ENCODE measurements around the gene ARL14EP.

ARL14EP gene

GRCh38 chr11:30326906-30327305 is 4.0 kb downstream of the ARL14EP start:
- Histone ChIP-seq H3K27me3 (replicated peaks; ENCODE audit: control insufficient read depth, insufficient read depth, low read length) (no peaks in the 10 kb centered on the region), H3K4me3 (replicated peaks; ENCODE audit: low read depth, low read length) (no peak overlapping the region), H3K36me3 (ENCODE audit: control insufficient read depth, insufficient read depth, low read length) (no peaks in the 10 kb centered on the region; the same call in 1 of the 2 replicates)
- TF ChIP-seq CTCF (IDR thresholded peaks at IDR 0.05; ENCODE audit: insufficient read depth, low read length, poor library complexity, severe bottlenecking): no peak
- no peak for DNase-seq (ENCODE audit: extremely low read depth, insufficient read length)

- H3K4me3 ChIP-seq (replicated peaks; ENCODE audit: low read depth, low read length): no peak overlapping the region
- DNase-seq (ENCODE audit: extremely low read depth, insufficient read length): no peak
- no peak for TF ChIP-seq CTCF (IDR thresholded peaks at IDR 0.05; ENCODE audit: insufficient read depth, low read length, poor library complexity, severe bottlenecking)
- H3K36me3 ChIP-seq (ENCODE audit: control insufficient read depth, insufficient read depth, low read length): no peaks in the 10 kb centered on the region; the same call in none of the 2 replicates
- H3K27me3 ChIP-seq (replicated peaks; ENCODE audit: control insufficient read depth, insufficient read depth, low read length): no peaks in the 10 kb centered on the region
Measured at GRCh38 chr11:30328681-30329080, 5.8 kb downstream of the ARL14EP start.

- Histone ChIP-seq H3K4me3 (replicated peaks; ENCODE audit: low read depth, low read length) (no peak overlapping the region), H3K36me3 (ENCODE audit: control insufficient read depth, insufficient read depth, low read length) (peaks cover 2% of the 10 kb centered on the region), H3K27me3 (replicated peaks; ENCODE audit: control insufficient read depth, insufficient read depth, low read length) (no peaks in the 10 kb centered on the region)
- no peak for DNase-seq (ENCODE audit: extremely low read depth, insufficient read length)
- no peak for TF ChIP-seq CTCF (IDR thresholded peaks at IDR 0.05; ENCODE audit: insufficient read depth, low read length, poor library complexity, severe bottlenecking)
Measured at GRCh38 chr11:30329150-30329940, 6.4 kb downstream of the ARL14EP start.

GRCh38 chr11:30333405-30333804 is 10.5 kb downstream of the ARL14EP start:
- Histone ChIP-seq H3K27me3 (replicated peaks; ENCODE audit: control insufficient read depth, insufficient read depth, low read length) (no peaks in the 10 kb centered on the region), H3K4me3 (replicated peaks; ENCODE audit: low read depth, low read length) (no peak overlapping the region), H3K36me3 (ENCODE audit: control insufficient read depth, insufficient read depth, low read length) (peaks cover 6% of the 10 kb centered on the region)
- no peak for DNase-seq (ENCODE audit: extremely low read depth, insufficient read length)
- TF ChIP-seq CTCF (IDR thresholded peaks at IDR 0.05; ENCODE audit: insufficient read depth, low read length, poor library complexity, severe bottlenecking): peak; percentile 49

- Histone ChIP-seq H3K4me3 (replicated peaks; ENCODE audit: low read depth, low read length) (0 out of 2 replicates have a peak overlapping the region, but pooled peaks have one; percentile 2), H3K27me3 (replicated peaks; ENCODE audit: control insufficient read depth, insufficient read depth, low read length) (no peaks in the 10 kb centered on the region), H3K36me3 (ENCODE audit: control insufficient read depth, insufficient read depth, low read length) (no peaks in the 10 kb centered on the region; the same call in 1 of the 2 replicates)
- DNase-seq (ENCODE audit: extremely low read depth, insufficient read length): peak; percentile 86
- TF ChIP-seq CTCF (IDR thresholded peaks at IDR 0.05; ENCODE audit: insufficient read depth, low read length, poor library complexity, severe bottlenecking): no peak
Measured at GRCh38 chr11:30342736-30343166, 19.8 kb downstream of the ARL14EP start.
